BE2C (cell line): ENCODE data around the gene RBMX. TPM values are rescaled to one million over a fixed set of nuclear protein-coding genes. Genes with fewer than 3 reads are reported as not detected.
"Not testable (repeated sequence)": the region's sequence is repeated elsewhere in the genome, so short reads cannot be mapped to it uniquely, and the experiment has no call there.

ENCODE experiments used
- DNase-seq: peaks from one replicate; pipeline ENCODE4 v3.0.0-alpha.2; 2020
- H3K27me3 ChIP-seq: fragments of 250-450 bp; sonication (Bioruptor Pico); 2 replicates; pipeline ENCODE4 v1.5.1; 2020; ENCODE audit warnings: mild to moderate bottlenecking
- H3K36me3 ChIP-seq: fragments of 250-450 bp; sonication (Bioruptor Pico); 2 replicates; pipeline ENCODE4 v1.5.1; 2020; ENCODE audit warnings: mild to moderate bottlenecking
- H3K4me1 ChIP-seq: fragments of 250-450 bp; sonication (Bioruptor Pico); 2 replicates; pipeline ENCODE4 v1.5.1; 2020
- H3K4me3 ChIP-seq: 2 replicates; pipeline ENCODE4 v1.5.1; 2011; ENCODE audit warnings: low read depth, low read length
- H3K9me3 ChIP-seq: fragments of 250-450 bp; sonication (Bioruptor Pico); 2 replicates; pipeline ENCODE4 v1.5.1; 2020
- polyA plus RNA-seq: library from polyadenylated mRNA; unstranded; fragments of >200 nt; gene quantifications from one replicate; pipeline ENCODE4 v1.2.1, GENCODE V29; 2012; ENCODE audit warnings: low read depth, missing spikeins; ENCODE audit not compliant: insufficient read length, insufficient read depth
- TF ChIP-seq, protein P1 (sequence below): IDR thresholded peaks from 2 replicates; pipeline ENCODE4 v1.5.1; 2012; ENCODE audit warnings: mild to moderate bottlenecking, low read depth, low read length

Gene RBMX
- polyA plus RNA-seq = 136 TPM

- Histone ChIP-seq H3K36me3 (peaks cover 42% of the 10 kb centered on the region), H3K9me3 (no peaks in the 10 kb centered on the region), H3K27me3 (no peaks in the 10 kb centered on the region), H3K4me1 (no peaks in the 10 kb centered on the region), H3K4me3 (peak within 1 kb of the TSS; percentile 95)
- peak; percentile 86 for DNase-seq
- TF ChIP-seq, protein P1, sequence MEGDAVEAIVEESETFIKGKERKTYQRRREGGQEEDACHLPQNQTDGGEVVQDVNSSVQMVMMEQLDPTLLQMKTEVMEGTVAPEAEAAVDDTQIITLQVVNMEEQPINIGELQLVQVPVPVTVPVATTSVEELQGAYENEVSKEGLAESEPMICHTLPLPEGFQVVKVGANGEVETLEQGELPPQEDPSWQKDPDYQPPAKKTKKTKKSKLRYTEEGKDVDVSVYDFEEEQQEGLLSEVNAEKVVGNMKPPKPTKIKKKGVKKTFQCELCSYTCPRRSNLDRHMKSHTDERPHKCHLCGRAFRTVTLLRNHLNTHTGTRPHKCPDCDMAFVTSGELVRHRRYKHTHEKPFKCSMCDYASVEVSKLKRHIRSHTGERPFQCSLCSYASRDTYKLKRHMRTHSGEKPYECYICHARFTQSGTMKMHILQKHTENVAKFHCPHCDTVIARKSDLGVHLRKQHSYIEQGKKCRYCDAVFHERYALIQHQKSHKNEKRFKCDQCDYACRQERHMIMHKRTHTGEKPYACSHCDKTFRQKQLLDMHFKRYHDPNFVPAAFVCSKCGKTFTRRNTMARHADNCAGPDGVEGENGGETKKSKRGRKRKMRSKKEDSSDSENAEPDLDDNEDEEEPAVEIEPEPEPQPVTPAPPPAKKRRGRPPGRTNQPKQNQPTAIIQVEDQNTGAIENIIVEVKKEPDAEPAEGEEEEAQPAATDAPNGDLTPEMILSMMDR = no peak
Observed at GRCh38 chrX:136880452-136881013, at the start of gene RBMX. TSS of gene RBMX (minus strand) at chrX:136880725. CDS start at chrX:136879427, 1,298 bp downstream.

GRCh38 chrX:136921438-136921837 is 40.9 kb upstream of the RBMX start:
- H3K36me3 ChIP-seq, H3K4me3 ChIP-seq, DNase-seq, H3K27me3 ChIP-seq, H3K9me3 ChIP-seq, H3K4me1 ChIP-seq: not testable (repeated sequence)

DNA sequence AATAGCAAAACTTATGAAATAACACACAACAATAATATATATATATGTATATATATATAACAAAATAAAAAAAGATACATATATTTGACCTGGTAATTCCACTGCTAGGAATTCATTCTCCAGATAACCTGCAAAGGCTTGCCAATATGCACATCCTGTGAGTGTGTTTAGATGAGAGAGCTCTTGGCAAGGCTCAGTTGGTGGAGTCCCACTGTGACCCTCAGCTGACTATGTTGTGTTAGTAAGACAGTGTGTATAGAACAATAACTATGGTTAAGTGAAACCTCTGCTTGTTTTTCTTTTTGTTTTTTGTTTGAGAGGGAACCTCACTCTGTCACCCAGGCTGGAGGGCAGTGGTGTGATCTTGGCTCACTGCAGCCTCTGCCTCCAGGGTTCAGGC is 39.5 kb upstream of the RBMX start:
- Histone ChIP-seq H3K9me3 (no peaks in the 10 kb centered on the region), H3K4me3 (no peak overlapping the region), H3K36me3 (no peaks in the 10 kb centered on the region), H3K27me3 (no peaks in the 10 kb centered on the region), H3K4me1 (no peaks in the 10 kb centered on the region)
- DNase-seq = no peak
- TF ChIP-seq, protein P1 = no peak

- Histone ChIP-seq H3K27me3 (no peaks in the 10 kb centered on the region), H3K4me3 (no peak overlapping the region), H3K9me3 (no peaks in the 10 kb centered on the region), H3K4me1 (no peaks in the 10 kb centered on the region), H3K36me3 (no peaks in the 10 kb centered on the region)
- DNase-seq = no peak
- TF ChIP-seq, protein P1 = no peak
Observed at GRCh38 chrX:136916827-136917226, 36.3 kb upstream of the RBMX start.

GRCh38 chrX:136911661-136912060 is 31.1 kb upstream of the RBMX start:
- H3K4me3 ChIP-seq, H3K4me1 ChIP-seq, H3K9me3 ChIP-seq, H3K27me3 ChIP-seq, DNase-seq, H3K36me3 ChIP-seq: not testable (repeated sequence)

- Histone ChIP-seq H3K27me3 (no peaks in the 10 kb centered on the region), H3K4me1 (no peaks in the 10 kb centered on the region), H3K4me3 (no peak overlapping the region), H3K36me3 (no peaks in the 10 kb centered on the region), H3K9me3 (no peaks in the 10 kb centered on the region)
- TF ChIP-seq, protein P1 = no peak
- no peak for DNase-seq
Observed at GRCh38 chrX:136911253-136911652, 30.7 kb upstream of the RBMX start.

DNA sequence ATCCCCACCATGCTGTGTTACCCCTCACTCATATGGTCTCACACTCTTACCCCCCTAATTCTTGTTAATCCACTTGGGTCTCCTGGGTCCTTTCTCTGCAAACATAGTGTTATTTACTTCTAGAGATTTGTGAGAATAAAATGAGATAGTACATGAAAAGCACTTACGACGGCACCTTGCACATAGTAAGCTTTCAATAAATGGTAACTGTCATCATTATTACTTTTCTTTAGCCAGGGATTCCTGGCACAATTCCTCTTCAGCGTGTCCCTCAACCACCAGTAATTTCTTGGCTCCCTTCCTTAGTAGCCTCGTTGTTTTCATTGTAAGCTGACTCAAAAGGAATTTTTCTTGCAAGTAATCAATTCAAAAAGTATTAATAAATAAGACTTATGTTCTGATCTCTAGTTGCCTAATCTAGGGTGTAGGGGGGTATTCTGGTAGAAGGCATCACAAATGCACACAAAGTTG is 30.1 kb upstream of the RBMX start:
- no peaks in the 10 kb centered on the region for H3K27me3 ChIP-seq
- H3K4me3 ChIP-seq = peak overlapping the region; percentile 78
- H3K4me1 ChIP-seq = no peaks in the 10 kb centered on the region
- H3K36me3 ChIP-seq = no peaks in the 10 kb centered on the region
- DNase-seq = no peak
- TF ChIP-seq, protein P1 = no peak
- H3K9me3 ChIP-seq = no peaks in the 10 kb centered on the region
